Ascending aorta (tissue), 2 donors: ENCODE measurements around the gene AFF3. TPM values are rescaled to one million over a fixed set of nuclear protein-coding genes. Genes with fewer than 3 reads are reported as not detected.

Source experiments
- DNase-seq, 2 donors: peaks; one replicate each; pipeline ENCODE4 v3.0.0-alpha.2; 2019; ENCODE audit warnings: low spot score in 2 of 2
- H3K27ac ChIP-seq, 2 donors: fragments of 200-600 bp; sonication (generic); one replicate each; pipeline ENCODE4 v1.5.1; 2016 to 2017; ENCODE audit warnings: mild to moderate bottlenecking in 1 of 2
- H3K27me3 ChIP-seq: fragments of 200-600 bp; sonication (generic); one replicate; pipeline ENCODE4 v1.5.1; 2017
- H3K36me3 ChIP-seq, 2 donors: fragments of 200-600 bp; sonication (generic); one replicate each; pipeline ENCODE4 v1.5.1; 2016
- H3K4me1 ChIP-seq, 2 donors: fragments of 200-600 bp; sonication (generic); one replicate each; pipeline ENCODE4 v1.5.1; 2016 to 2017; ENCODE audit warnings: mild to moderate bottlenecking in 1 of 2
- H3K4me3 ChIP-seq, 2 donors: fragments of 200-600 bp; sonication (generic); one replicate each; pipeline ENCODE4 v1.5.1; 2016 to 2017; ENCODE audit warnings: mild to moderate bottlenecking in 1 of 2
- H3K9me3 ChIP-seq, 2 donors: fragments of 200-600 bp; sonication (generic); one replicate each; pipeline ENCODE4 v1.5.1; 2016
- CTCF ChIP-seq, 3 experiments: fragments of 200-600 bp in 2 of 3; fragments of 450-650 bp in 1 of 3; sonication (generic) in 2 of 3; IDR thresholded peaks; one replicate each; pipeline ENCODE4 v1.5.1; 2016 to 2019; ENCODE audit warnings: antibody characterized with exemption in 3 of 3, mild to moderate bottlenecking in 1 of 3, moderate library complexity in 1 of 3
- intact Hi-C: fragments of 100-400 bp; cut with DNase I; formaldehyde crosslinking; loops from one replicate; pipeline ENCODE4 v1.15.1; 2023
- total RNA-seq: library from RNA; depleted of rRNA; stranded (reverse); fragments of >200 nt; gene quantifications from one replicate; pipeline ENCODE4 v1.1.0, GENCODE V29; 2016

The AFF3 gene
- total RNA-seq, 1 donor from 2014 or later: 7.1 TPM

GRCh38 chr2:99841749-99842148, 300.6 kb downstream of the AFF3 start:
- no peak for DNase-seq
- no peak for TF ChIP-seq CTCF (IDR thresholded peaks at IDR 0.05)
- Histone ChIP-seq H3K4me3 (no peak overlapping the region), H3K4me1 (no peaks in the 10 kb centered on the region), H3K27ac (no peak overlapping the region), H3K36me3 (no peaks in the 10 kb centered on the region), H3K27me3 (no peaks in the 10 kb centered on the region), H3K9me3 (no peaks in the 10 kb centered on the region)
- intact Hi-C loops: no loop called here

- Histone ChIP-seq H3K36me3 (no peaks in the 10 kb centered on the region), H3K9me3 (no peaks in the 10 kb centered on the region), H3K27me3 (no peaks in the 10 kb centered on the region), H3K4me3 (no peak overlapping the region), H3K4me1 (no peaks in the 10 kb centered on the region), H3K27ac (no peak overlapping the region)
- DNase-seq: no peak
- intact Hi-C loops: no loop called here
- no peak for TF ChIP-seq CTCF (IDR thresholded peaks at IDR 0.05)
Observed at GRCh38 chr2:99840831-99841230, 301.6 kb downstream of the AFF3 start.

- Histone ChIP-seq H3K4me3 (no peak overlapping the region), H3K4me1 (no peaks in the 10 kb centered on the region), H3K27me3 (no peaks in the 10 kb centered on the region), H3K36me3 (no peaks in the 10 kb centered on the region), H3K9me3 (no peaks in the 10 kb centered on the region), H3K27ac (no peak overlapping the region)
- intact Hi-C loops: loop anchor here (10.0 kb wide), 1 partner anchor 408 kb away; no protein-coding TSS in a partner anchor
- DNase-seq: no peak
- TF ChIP-seq CTCF (IDR thresholded peaks at IDR 0.05): no peak
Observed at GRCh38 chr2:99836690-99837605, 305.4 kb downstream of the AFF3 start.

- intact Hi-C loops: loop anchor here (10.0 kb wide), 1 partner anchor 410 kb away; no protein-coding TSS in a partner anchor
- Histone ChIP-seq H3K4me3 (no peak overlapping the region), H3K27ac (no peak overlapping the region), H3K4me1 (no peaks in the 10 kb centered on the region), H3K27me3 (no peaks in the 10 kb centered on the region), H3K36me3 (no peaks in the 10 kb centered on the region), H3K9me3 (no peaks in the 10 kb centered on the region)
- DNase-seq: no peak
- no peak for TF ChIP-seq CTCF (IDR thresholded peaks at IDR 0.05)
Observed at GRCh38 chr2:99834426-99834825, 308.0 kb downstream of the AFF3 start.

- H3K36me3 ChIP-seq: no peaks in the 10 kb centered on the region
- no peaks in the 10 kb centered on the region for H3K27me3 ChIP-seq
- DNase-seq: no peak
- H3K9me3 ChIP-seq: no peaks in the 10 kb centered on the region
- intact Hi-C loops: loop anchor here (10.0 kb wide), 1 partner anchor 411 kb away; no protein-coding TSS in a partner anchor
- no peaks in the 10 kb centered on the region for H3K4me1 ChIP-seq
- H3K27ac ChIP-seq: no peak overlapping the region
- no peak for TF ChIP-seq CTCF (IDR thresholded peaks at IDR 0.05)
- H3K4me3 ChIP-seq: no peak overlapping the region
Observed at GRCh38 chr2:99833586-99834201, 308.7 kb downstream of the AFF3 start.
